ENCODE measurements around the gene IFIT2. TPM values are rescaled to one million over a fixed set of nuclear protein-coding genes. Genes with fewer than 3 reads are reported as not detected.

The IFIT2 gene
- total RNA-seq, 1 experiment from 2014 or later: 31.6 TPM

- DNase-seq (ENCODE audit: low read depth, low spot score) (peak; percentile 94), ATAC-seq (peak; percentile 96)
- Histone ChIP-seq H3K4me1 (ENCODE audit: control insufficient read depth, insufficient read depth, low read length) (peaks cover 36% of the 10 kb centered on the region), H3K9me3 (ENCODE audit: control insufficient read depth, insufficient read depth, low read depth, low read length) (no peaks in the 10 kb centered on the region), H3K27me3 (ENCODE audit: control insufficient read depth, insufficient read depth, low read length) (no peaks in the 10 kb centered on the region), H3K36me3 (ENCODE audit: control insufficient read depth, insufficient read depth, low read length) (no peaks in the 10 kb centered on the region), H3K4me3 (ENCODE audit: low read depth in 2 of 2, low read length in 2 of 2) (peak overlapping the region in 1 of 2 experiments; percentile 12; a peak in 1 of 4 replicates), H3K27ac (ENCODE audit: low read length) (peak overlapping the region; percentile 98)
- in situ Hi-C loops (cut with HindIII; ENCODE audit: low pct_unique_long_range_greater_than_20kb, low sequenced_read_pairs) (no loop called here), intact Hi-C loops (cut with micrococcal nuclease; ENCODE audit: unreplicated experiment) (no loop called here)
- TF ChIP-seq TCF7L2 (IDR thresholded peaks at IDR 0.05; ENCODE audit: low read depth, low read length): no peak
- TF ChIP-seq POLR2AphosphoS5 (IDR thresholded peaks at IDR 0.05; ENCODE audit: low read depth, low read length): peak; percentile 78; the same call in 1 of the 2 replicates
- CTCF ChIA-PET: no interaction called here
- POLR2A ChIA-PET: interaction anchor here (0.6 kb wide), 1 partner anchor 346 kb away, joined by 10 read pairs; no protein-coding TSS in a partner anchor
- no TSS peak for BruUV-seq (replicated peaks)
Measured at GRCh38 chr10:89278034-89278535, 23.8 kb upstream of the IFIT2 start.

- Histone ChIP-seq H3K4me3 (ENCODE audit: low read depth in 2 of 2, low read length in 2 of 2) (no peak overlapping the region), H3K27me3 (ENCODE audit: control insufficient read depth, insufficient read depth, low read length) (no peaks in the 10 kb centered on the region), H3K27ac (ENCODE audit: low read length) (peak overlapping the region; percentile 98), H3K36me3 (ENCODE audit: control insufficient read depth, insufficient read depth, low read length) (no peaks in the 10 kb centered on the region), H3K9me3 (ENCODE audit: control insufficient read depth, insufficient read depth, low read depth, low read length) (no peaks in the 10 kb centered on the region), H3K4me1 (ENCODE audit: control insufficient read depth, insufficient read depth, low read length) (peaks cover 44% of the 10 kb centered on the region)
- in situ Hi-C loops (cut with HindIII; ENCODE audit: low pct_unique_long_range_greater_than_20kb, low sequenced_read_pairs) (no loop called here), intact Hi-C loops (cut with micrococcal nuclease; ENCODE audit: unreplicated experiment) (no loop called here)
- TF ChIP-seq TCF7L2 (IDR thresholded peaks at IDR 0.05; ENCODE audit: low read depth, low read length): no peak
- no peak for TF ChIP-seq POLR2AphosphoS5 (IDR thresholded peaks at IDR 0.05; ENCODE audit: low read depth, low read length)
- ATAC-seq: peak; percentile 26
- ChIA-PET POLR2A (interaction anchor here (0.6 kb wide), 1 partner anchor 29 kb away, joined by 3 read pairs; no protein-coding TSS in a partner anchor), CTCF (no interaction called here)
- no TSS peak for BruUV-seq (replicated peaks)
- DNase-seq (ENCODE audit: low read depth, low spot score): no peak
Measured at GRCh38 chr10:89278900-89279392, 22.9 kb upstream of the IFIT2 start.

GRCh38 chr10:89279421-89279869, 22.4 kb upstream of the IFIT2 start:
- CTCF ChIA-PET: no interaction called here
- Histone ChIP-seq H3K36me3 (ENCODE audit: control insufficient read depth, insufficient read depth, low read length) (no peaks in the 10 kb centered on the region), H3K4me3 (ENCODE audit: low read depth in 2 of 2, low read length in 2 of 2) (no peak overlapping the region), H3K27ac (ENCODE audit: low read length) (peak overlapping the region; percentile 98), H3K4me1 (ENCODE audit: control insufficient read depth, insufficient read depth, low read length) (peaks cover 49% of the 10 kb centered on the region), H3K9me3 (ENCODE audit: control insufficient read depth, insufficient read depth, low read depth, low read length) (no peaks in the 10 kb centered on the region), H3K27me3 (ENCODE audit: control insufficient read depth, insufficient read depth, low read length) (no peaks in the 10 kb centered on the region)
- ATAC-seq (peak; percentile 33), DNase-seq (ENCODE audit: low read depth, low spot score) (no peak)
- TF ChIP-seq SIN3A (IDR thresholded peaks at IDR 0.05; ENCODE audit: borderline replicate concordance, insufficient read depth, low read depth, low read length) (no peak), TCF7L2 (IDR thresholded peaks at IDR 0.05; ENCODE audit: low read depth, low read length) (no peak), CTCF (IDR thresholded peaks at IDR 0.05) (no peak), POLR2AphosphoS5 (IDR thresholded peaks at IDR 0.05; ENCODE audit: low read depth, low read length) (no peak), REST (IDR thresholded peaks at IDR 0.05; ENCODE audit: insufficient read depth in 1 of 2, low read depth in 2 of 2, low read length in 1 of 2) (no peak)
- in situ Hi-C loops (cut with HindIII; ENCODE audit: low pct_unique_long_range_greater_than_20kb, low sequenced_read_pairs): no loop called here
- POLR2A ChIA-PET: interaction anchor here (0.6 kb wide), 1 partner anchor 28 kb away, joined by 3 read pairs; no protein-coding TSS in a partner anchor
- no TSS peak for BruUV-seq (replicated peaks)
- intact Hi-C loops (cut with micrococcal nuclease; ENCODE audit: unreplicated experiment): no loop called here
